ENCODE measurements around the gene PLEKHN1. TPM values are rescaled to one million over a fixed set of nuclear protein-coding genes. Genes with fewer than 3 reads are reported as not detected.

Gene PLEKHN1
- total and polyA plus RNA-seq, 3 experiments from 2014 or later: 0.49 to 3.5 (median 2.7) TPM

DNA sequence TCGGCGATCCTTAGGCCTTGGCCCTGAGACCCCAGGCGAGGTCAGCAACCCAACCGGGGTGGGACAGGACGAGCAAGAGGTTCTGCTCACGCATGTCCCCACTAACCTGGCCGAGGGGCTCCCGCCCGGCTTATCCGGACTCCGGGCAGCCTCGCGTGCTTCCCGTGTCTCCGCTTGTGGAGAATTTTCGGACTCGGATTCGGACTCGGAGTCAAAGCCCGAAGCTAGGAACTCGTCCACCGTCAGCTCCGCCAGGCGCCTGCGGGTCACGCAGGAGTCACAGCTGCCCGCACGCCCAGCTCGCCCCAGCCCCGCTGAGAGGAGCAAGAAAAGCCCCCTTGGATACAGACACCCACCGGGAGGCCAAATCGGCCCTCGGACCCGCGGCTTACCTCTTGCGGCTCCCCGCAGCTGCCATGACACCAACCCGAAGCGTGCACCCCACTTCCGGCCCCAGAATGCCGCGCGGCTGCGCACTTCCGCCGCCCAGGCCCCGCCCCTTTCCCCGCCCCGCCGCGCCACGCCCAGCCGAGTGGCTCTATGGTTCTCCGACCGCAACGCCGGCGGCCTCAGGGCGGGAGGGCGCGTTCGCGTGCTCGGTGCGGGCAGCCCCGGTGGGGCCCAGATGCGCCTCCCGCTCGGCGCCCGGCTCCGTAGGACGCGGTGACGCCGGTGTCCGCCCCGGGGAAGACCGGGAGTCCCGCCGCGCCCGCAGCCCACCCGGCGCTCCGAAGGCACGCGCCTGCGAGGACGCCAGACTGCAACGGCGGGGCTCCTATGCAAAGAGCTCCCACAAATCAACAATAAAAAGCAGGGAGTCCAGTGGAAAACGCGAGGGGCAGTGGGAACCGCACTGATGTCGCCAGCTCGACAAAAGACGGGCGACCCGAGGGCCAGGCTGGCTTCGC lies 7.2 kb upstream of the PLEKHN1 start, which contains the start of gene NOC2L:
Gene NOC2L, minus strand, starts transcription at position 434 of the 908 bp plus-strand sequence. Its CDS starts 16 bp downstream, at position 418.
- Histone ChIP-seq H3K4me3 (ENCODE audit: low read length) (peak within 1 kb of the TSS; percentile 99), H3K27me3 (ENCODE audit: insufficient read depth, low read length, poor library complexity, severe bottlenecking) (no peaks in the 10 kb centered on the region), H3K4me1 (ENCODE audit: insufficient read depth, low read length) (peaks cover 28% of the 10 kb centered on the region), H3K36me3 (ENCODE audit: insufficient read depth, low read length) (peaks cover 27% of the 10 kb centered on the region), H3K9me3 (ENCODE audit: low read length) (no peaks in the 10 kb centered on the region), H3K27ac (ENCODE audit: low read depth, low read length) (peak within 1 kb of the TSS; percentile 89)
- H3K36me3 Mint-ChIP-seq: peaks cover 5 to 50% (median 9%) of the 10 kb centered on the region in 3 donors
- peak; percentile 88 to 95 (median 91) for DNase-seq
- POLR2A ChIA-PET: interaction anchor here (0.6 to 1.1 kb wide), 5 partner anchors 11 to 467 kb away, joined by 3 to 6 read pairs (median 3); no protein-coding TSS in a partner anchor
- H3K4me1 Mint-ChIP-seq: peaks cover 18 to 29% (median 21%) of the 10 kb centered on the region in 3 donors
- H3K27ac Mint-ChIP-seq: peak within 1 kb of the TSS; percentile 64 to 95 (median 86)
- peaks cover 0 to 2% of the 10 kb centered on the region in 2 donors for H3K27me3 Mint-ChIP-seq
- peak within 1 kb of the TSS; percentile 88 to 94 (median 90) for H3K4me3 Mint-ChIP-seq
- H3K9me3 Mint-ChIP-seq: no peaks in the 10 kb centered on the region
- CTCF ChIA-PET: interaction anchor here (0.6 to 1.3 kb wide), 2 partner anchors 15 to 54 kb away, joined by 3 to 5 read pairs; no protein-coding TSS in a partner anchor

DNA sequence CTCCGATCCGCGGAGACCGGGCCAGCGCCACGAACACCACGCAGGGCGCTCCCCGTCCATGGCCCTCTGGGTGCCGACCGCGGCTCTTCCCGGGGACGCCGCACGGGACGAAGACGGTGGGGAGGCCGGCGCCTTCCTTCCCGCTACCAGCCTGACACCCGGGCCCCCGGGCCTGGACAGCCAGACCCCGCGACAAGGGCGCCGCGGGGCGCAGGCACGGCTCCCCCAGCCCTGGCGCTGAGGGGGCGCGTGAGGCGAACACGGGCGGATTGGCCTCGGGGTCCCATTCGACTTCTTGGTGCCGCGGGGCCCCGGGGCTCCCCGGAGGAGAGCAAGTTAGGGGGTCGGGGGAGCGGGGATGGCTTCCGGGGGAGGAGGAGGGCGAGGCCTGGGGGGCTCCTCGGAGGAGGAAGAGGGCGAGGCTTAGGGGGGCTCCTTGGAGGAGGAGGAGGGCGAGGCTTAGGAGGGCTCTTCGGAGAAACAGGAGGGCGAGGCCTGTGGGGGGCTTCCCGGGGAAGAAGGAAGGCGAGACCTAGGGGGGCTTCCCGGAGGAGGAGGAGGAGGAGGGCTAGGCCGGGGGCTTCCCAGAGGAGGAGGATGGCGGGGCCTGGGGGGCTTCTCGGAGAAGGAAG lies 6.4 kb upstream of the PLEKHN1 start:
- H3K4me1 Mint-ChIP-seq: peaks cover 18 to 29% (median 21%) of the 10 kb centered on the region in 3 donors
- DNase-seq: no peak
- Histone ChIP-seq H3K36me3 (ENCODE audit: insufficient read depth, low read length) (peaks cover 20% of the 10 kb centered on the region), H3K4me1 (ENCODE audit: insufficient read depth, low read length) (peaks cover 28% of the 10 kb centered on the region), H3K4me3 (ENCODE audit: low read length) (peak overlapping the region; percentile 99), H3K27ac (ENCODE audit: low read depth, low read length) (peak overlapping the region; percentile 59), H3K9me3 (ENCODE audit: low read length) (no peaks in the 10 kb centered on the region), H3K27me3 (ENCODE audit: insufficient read depth, low read length, poor library complexity, severe bottlenecking) (no peaks in the 10 kb centered on the region)
- CTCF ChIA-PET: interaction anchor here (0.6 to 1.3 kb wide), 2 partner anchors 16 to 55 kb away, joined by 3 to 5 read pairs; no protein-coding TSS in a partner anchor
- POLR2A ChIA-PET: interaction anchor here (1.1 kb wide), 1 partner anchor 55 kb away, joined by 3 read pairs; no protein-coding TSS in a partner anchor
- H3K36me3 Mint-ChIP-seq: peaks cover 5 to 43% (median 9%) of the 10 kb centered on the region in 3 donors
- H3K27me3 Mint-ChIP-seq: peaks cover 0 to 2% of the 10 kb centered on the region in 2 donors
- no peaks in the 10 kb centered on the region for H3K9me3 Mint-ChIP-seq
- H3K4me3 Mint-ChIP-seq: peak overlapping the region; percentile 88 to 94 (median 90)
- H3K27ac Mint-ChIP-seq: peak overlapping the region in 7 of 8 donors; percentile 64 to 94 (median 78)

DNA sequence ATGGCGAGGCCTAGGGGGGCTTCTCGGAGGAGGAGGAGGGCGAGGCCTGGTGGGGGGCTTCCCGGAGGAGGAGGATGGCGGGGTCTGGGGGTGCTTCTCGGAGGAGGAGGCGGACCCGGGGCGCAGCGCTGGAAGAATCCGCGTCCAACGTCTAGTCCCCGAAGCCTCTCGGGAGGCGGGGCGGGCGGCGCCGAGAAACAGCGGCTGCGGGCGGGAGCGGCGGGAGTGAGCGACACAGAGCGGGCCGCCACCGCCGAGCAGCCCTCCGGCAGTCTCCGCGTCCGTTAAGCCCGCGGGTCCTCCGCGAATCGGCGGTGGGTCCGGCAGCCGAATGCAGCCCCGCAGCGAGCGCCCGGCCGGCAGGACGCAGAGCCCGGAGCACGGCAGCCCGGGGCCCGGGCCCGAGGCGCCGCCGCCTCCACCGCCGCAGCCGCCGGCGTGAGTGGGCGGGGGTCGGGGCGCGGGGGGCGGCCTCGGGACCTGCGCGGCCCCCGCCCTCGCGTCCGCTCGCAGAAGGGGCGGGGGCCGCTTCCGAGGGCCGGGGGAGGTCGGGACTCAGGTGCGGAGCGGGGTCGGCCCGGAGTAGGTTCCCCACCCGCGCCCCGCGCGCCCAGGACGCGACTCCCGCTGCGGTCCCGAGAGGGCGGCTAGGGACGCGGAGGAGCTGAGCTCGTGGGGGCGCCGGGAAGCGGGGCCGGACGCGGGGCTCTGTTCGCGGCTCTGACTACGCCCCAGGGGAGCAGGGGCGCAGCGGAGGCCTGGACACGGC lies 5.7 kb upstream of the PLEKHN1 start, which contains the start of gene KLHL17:
Gene KLHL17, plus strand, starts transcription at position 222 of the 769 bp plus-strand sequence. Its CDS starts 110 bp downstream, at position 332.
- Mint-ChIP-seq H3K4me1 (peaks cover 13 to 24% (median 21%) of the 10 kb centered on the region in 3 donors), H3K27me3 (peaks cover 0 to 2% of the 10 kb centered on the region in 2 donors), H3K9me3 (no peaks in the 10 kb centered on the region), H3K4me3 (peak within 1 kb of the TSS; percentile 88 to 94 (median 90)), H3K27ac (peak within 1 kb of the TSS in 7 of 8 donors; percentile 64 to 94 (median 78)), H3K36me3 (peaks cover 0 to 38% (median 3%) of the 10 kb centered on the region in 3 donors)
- Histone ChIP-seq H3K36me3 (ENCODE audit: insufficient read depth, low read length) (peaks cover 13% of the 10 kb centered on the region), H3K9me3 (ENCODE audit: low read length) (no peaks in the 10 kb centered on the region), H3K27me3 (ENCODE audit: insufficient read depth, low read length, poor library complexity, severe bottlenecking) (no peaks in the 10 kb centered on the region), H3K4me1 (ENCODE audit: insufficient read depth, low read length) (peaks cover 28% of the 10 kb centered on the region), H3K4me3 (ENCODE audit: low read length) (peak within 1 kb of the TSS; percentile 99), H3K27ac (ENCODE audit: low read depth, low read length) (peak within 1 kb of the TSS; percentile 59)
- POLR2A ChIA-PET: no interaction called here
- DNase-seq: peak; percentile 65 to 80 (median 72)
- CTCF ChIA-PET: no interaction called here

DNA sequence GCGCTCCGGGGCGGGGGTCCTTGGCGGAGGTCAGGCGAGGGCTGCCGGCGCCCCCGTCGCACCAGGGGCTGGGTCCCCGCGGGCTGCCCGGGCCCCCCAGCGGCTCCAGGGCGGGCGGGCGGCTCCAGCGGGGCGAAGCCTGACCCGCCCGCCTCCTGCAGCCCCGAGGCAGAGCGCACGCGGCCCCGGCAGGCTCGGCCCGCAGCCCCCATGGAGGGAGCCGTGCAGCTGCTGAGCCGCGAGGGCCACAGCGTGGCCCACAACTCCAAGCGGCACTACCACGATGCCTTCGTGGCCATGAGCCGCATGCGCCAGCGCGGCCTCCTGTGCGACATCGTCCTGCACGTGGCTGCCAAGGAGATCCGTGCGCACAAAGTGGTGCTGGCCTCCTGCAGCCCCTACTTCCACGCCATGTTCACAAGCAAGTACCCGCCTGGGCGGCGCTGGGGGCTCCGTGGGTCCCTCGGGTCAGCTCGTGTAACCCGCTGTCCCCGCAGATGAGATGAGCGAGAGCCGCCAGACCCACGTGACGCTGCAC lies 5.1 kb upstream of the PLEKHN1 start:
- peaks cover 0 to 31% (median 3%) of the 10 kb centered on the region in 3 donors for H3K36me3 Mint-ChIP-seq
- Histone ChIP-seq H3K27me3 (ENCODE audit: insufficient read depth, low read length, poor library complexity, severe bottlenecking) (no peaks in the 10 kb centered on the region), H3K27ac (ENCODE audit: low read depth, low read length) (no peak overlapping the region), H3K4me3 (ENCODE audit: low read length) (no peak overlapping the region), H3K9me3 (ENCODE audit: low read length) (no peaks in the 10 kb centered on the region), H3K4me1 (ENCODE audit: insufficient read depth, low read length) (peaks cover 28% of the 10 kb centered on the region), H3K36me3 (ENCODE audit: insufficient read depth, low read length) (peaks cover 7% of the 10 kb centered on the region)
- H3K9me3 Mint-ChIP-seq: no peaks in the 10 kb centered on the region
- CTCF ChIA-PET: no interaction called here
- no peak overlapping the region for H3K27ac Mint-ChIP-seq
- no peak for DNase-seq
- H3K4me3 Mint-ChIP-seq: peak overlapping the region in 6 of 7 donors; percentile 56 to 81 (median 64)
- POLR2A ChIA-PET: no interaction called here
- peaks cover 13 to 30% (median 21%) of the 10 kb centered on the region in 3 donors for H3K4me1 Mint-ChIP-seq
- peaks cover 0 to 2% of the 10 kb centered on the region in 2 donors for H3K27me3 Mint-ChIP-seq

DNA sequence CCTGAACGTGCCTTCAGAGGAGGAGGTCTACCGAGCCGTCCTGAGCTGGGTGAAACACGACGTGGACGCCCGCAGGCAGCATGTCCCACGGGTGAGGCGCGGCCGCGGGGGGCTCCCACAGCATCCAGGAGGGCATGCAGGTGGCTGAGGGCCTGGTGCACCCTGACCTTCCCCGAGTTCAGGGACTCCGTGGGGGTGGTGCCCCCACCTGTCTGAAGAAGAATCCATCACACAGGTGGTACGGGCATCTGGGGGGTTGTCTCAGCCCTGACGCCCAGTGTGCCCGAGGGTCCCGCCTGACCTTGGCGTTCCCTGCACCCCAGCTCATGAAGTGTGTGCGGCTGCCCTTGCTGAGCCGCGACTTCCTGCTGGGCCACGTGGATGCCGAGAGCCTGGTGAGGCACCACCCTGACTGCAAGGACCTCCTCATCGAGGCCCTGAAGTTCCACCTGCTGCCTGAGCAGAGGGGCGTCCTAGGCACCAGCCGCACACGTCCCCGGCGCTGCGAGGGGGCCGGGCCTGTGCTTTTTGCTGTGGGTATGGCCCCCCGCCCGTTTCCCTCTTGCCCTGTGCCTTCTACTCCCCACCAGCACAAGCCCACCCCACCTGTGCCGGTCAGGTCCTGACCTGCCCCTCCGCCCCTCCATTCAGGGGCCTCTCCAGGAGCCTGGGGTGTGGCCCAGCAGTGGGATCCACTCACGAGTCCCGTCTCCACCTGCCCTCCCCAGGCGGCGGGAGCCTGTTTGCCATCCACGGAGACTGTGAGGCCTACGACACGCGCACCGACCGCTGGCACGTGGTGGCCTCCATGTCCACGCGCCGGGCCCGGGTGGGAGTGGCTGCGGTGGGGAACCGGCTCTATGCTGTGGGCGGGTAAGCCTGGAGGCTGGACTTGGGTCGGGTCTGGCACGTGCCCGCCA lies 3.6 kb upstream of the PLEKHN1 start:
- Mint-ChIP-seq H3K27me3 (peaks cover 0 to 1% of the 10 kb centered on the region in 2 donors), H3K36me3 (peaks cover 0 to 18% (median under 1%) of the 10 kb centered on the region in 3 donors), H3K9me3 (no peaks in the 10 kb centered on the region), H3K4me1 (peaks cover 9 to 31% (median 12%) of the 10 kb centered on the region in 3 donors), H3K27ac (peak overlapping the region in 3 of 8 donors; percentile 17 to 94 (median 60)), H3K4me3 (peak overlapping the region; percentile 51 to 88 (median 61))
- Histone ChIP-seq H3K9me3 (ENCODE audit: low read length) (no peaks in the 10 kb centered on the region), H3K27ac (ENCODE audit: low read depth, low read length) (no peak overlapping the region), H3K4me3 (ENCODE audit: low read length) (no peak overlapping the region), H3K27me3 (ENCODE audit: insufficient read depth, low read length, poor library complexity, severe bottlenecking) (no peaks in the 10 kb centered on the region), H3K36me3 (ENCODE audit: insufficient read depth, low read length) (no peaks in the 10 kb centered on the region), H3K4me1 (ENCODE audit: insufficient read depth, low read length) (peaks cover 27% of the 10 kb centered on the region)
- CTCF ChIA-PET: no interaction called here
- DNase-seq: no peak
- POLR2A ChIA-PET: no interaction called here

DNA sequence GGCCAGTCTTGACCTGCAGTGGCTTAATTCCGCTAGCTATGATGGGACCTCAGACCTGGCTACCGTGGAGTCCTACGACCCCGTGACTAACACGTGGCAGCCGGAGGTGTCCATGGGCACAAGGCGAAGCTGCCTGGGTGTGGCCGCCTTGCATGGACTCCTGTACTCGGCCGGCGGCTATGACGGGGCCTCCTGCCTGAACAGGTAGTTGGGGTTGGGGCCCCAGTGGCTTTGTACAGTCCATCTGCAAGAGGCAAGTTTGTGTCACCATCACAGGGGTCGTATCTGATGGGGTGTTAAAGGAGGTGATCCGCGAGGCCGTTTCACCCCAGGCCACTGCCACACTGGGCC lies 3.0 kb upstream of the PLEKHN1 start:
- ChIA-PET POLR2A (no interaction called here), CTCF (interaction anchor here (1.0 kb wide), 1 partner anchor 13 kb away, joined by 3 read pairs; no protein-coding TSS in a partner anchor)
- no peak overlapping the region for H3K4me3 ChIP-seq (ENCODE audit: low read length)
- no peaks in the 10 kb centered on the region for H3K9me3 ChIP-seq (ENCODE audit: low read length)
- Mint-ChIP-seq H3K27ac (peak overlapping the region in 1 of 8 donors; percentile 33), H3K4me1 (peaks cover 4 to 29% (median 7%) of the 10 kb centered on the region in 3 donors), H3K4me3 (peak overlapping the region in 5 of 7 donors; percentile 11 to 69 (median 38)), H3K36me3 (peaks cover 0 to 17% (median 0%) of the 10 kb centered on the region in 3 donors), H3K27me3 (no peaks in the 10 kb centered on the region), H3K9me3 (no peaks in the 10 kb centered on the region)
- no peak overlapping the region for H3K27ac ChIP-seq (ENCODE audit: low read depth, low read length)
- DNase-seq: no peak
- H3K36me3 ChIP-seq (ENCODE audit: insufficient read depth, low read length): no peaks in the 10 kb centered on the region
- no peaks in the 10 kb centered on the region for H3K27me3 ChIP-seq (ENCODE audit: insufficient read depth, low read length, poor library complexity, severe bottlenecking)
- peaks cover 21% of the 10 kb centered on the region for H3K4me1 ChIP-seq (ENCODE audit: insufficient read depth, low read length)

All from CD8-positive, alpha-beta memory T cell (primary cell).